Breast epithelium (tissue), 3 donors: Measurements from ENCODE around the gene NEDD9.

Experiments
- CTCF ChIP-seq, 3 donors: fragments of 450-650 bp; IDR thresholded peaks; one replicate each; pipeline ENCODE4 v1.5.1; 2016 to 2017; ENCODE audit warnings: antibody characterized with exemption in 3 of 3, mild to moderate bottlenecking in 3 of 3, moderate library complexity in 3 of 3
- POLR2A ChIP-seq: fragments of 450-650 bp; IDR thresholded peaks from one replicate; pipeline ENCODE4 v1.6.1; 2016; ENCODE audit warnings: antibody characterized with exemption, mild to moderate bottlenecking, moderate library complexity

GRCh38 chr6:11143394-11144371, 88.8 kb downstream of the NEDD9 start:
- TF ChIP-seq CTCF (IDR thresholded peaks at IDR 0.05): no peak
- TF ChIP-seq POLR2A: no peak
